RWPE2 (cell line): ENCODE results near the gene TBC1D20.
A peak's percentile ranks its signal among the peaks of the same experiment; 100 is the strongest.
"Not testable (repeated sequence)": the region's sequence is repeated elsewhere in the genome, so short reads cannot be mapped to it uniquely, and the experiment has no call there.

ENCODE experiments used
- ATAC-seq: fragments of 200-7000 bp; cut with Tn5 transposase; 3 replicates; pipeline ENCODE4 v1.9.1; 2021; ENCODE audit warnings: low read depth
- DNase-seq: peaks from one replicate; pipeline ENCODE4 v3.0.0-alpha.2; 2020; ENCODE audit warnings: low spot score
- H3K27ac ChIP-seq: fragments of 450-650 bp; 2 replicates; pipeline ENCODE4 v1.5.1; 2017; ENCODE audit warnings: mild to moderate bottlenecking; ENCODE audit not compliant: poor library complexity, severe bottlenecking
- H3K27me3 ChIP-seq: fragments of 250-450 bp; sonication (Bioruptor Pico); 2 replicates; pipeline ENCODE4 v1.5.1; 2021; ENCODE audit warnings: mild to moderate bottlenecking, moderate library complexity; ENCODE audit not compliant: insufficient read depth, poor library complexity, severe bottlenecking
- H3K36me3 ChIP-seq: fragments of 250-450 bp; sonication (Bioruptor Pico); 2 replicates; pipeline ENCODE4 v1.5.1; 2020; ENCODE audit warnings: low read depth, mild to moderate bottlenecking, moderate library complexity
- H3K4me1 ChIP-seq: fragments of 250-450 bp; sonication (Bioruptor Pico); 2 replicates; pipeline ENCODE4 v1.5.1; 2021; ENCODE audit warnings: mild to moderate bottlenecking, moderate library complexity; ENCODE audit not compliant: insufficient read depth, poor library complexity, severe bottlenecking
- H3K4me3 ChIP-seq: fragments of 250-450 bp; sonication (Bioruptor Pico); 2 replicates; pipeline ENCODE4 v1.5.1; 2021; ENCODE audit warnings: mild to moderate bottlenecking, moderate library complexity; ENCODE audit not compliant: severe bottlenecking
- H3K9me3 ChIP-seq: fragments of 250-450 bp; sonication (Bioruptor Pico); 2 replicates; pipeline ENCODE4 v1.5.1; 2021; ENCODE audit warnings: mild to moderate bottlenecking, moderate library complexity; ENCODE audit not compliant: severe bottlenecking
- CTCF ChIP-seq: fragments of 450-650 bp; IDR thresholded peaks from one replicate; pipeline ENCODE4 v1.5.1; 2017; ENCODE audit warnings: mild to moderate bottlenecking, moderate library complexity; ENCODE audit not compliant: poor library complexity, severe bottlenecking

The TBC1D20 gene

GRCh38 chr20:478949-479429 lies 16.7 kb upstream of the TBC1D20 start:
- Histone ChIP-seq H3K9me3 (no peaks in the 10 kb centered on the region), H3K36me3 (peaks cover 64% of the 10 kb centered on the region), H3K4me3 (no peak overlapping the region), H3K27me3 (no peaks in the 10 kb centered on the region), H3K4me1 (no peaks in the 10 kb centered on the region), H3K27ac (no peak overlapping the region)
- TF ChIP-seq CTCF = peak; percentile 88
- DNase-seq (no peak), ATAC-seq (peak; percentile 55)

GRCh38 chr20:478010-478948 lies 15.9 kb upstream of the TBC1D20 start:
- H3K27me3 ChIP-seq = no peaks in the 10 kb centered on the region
- no peak for ATAC-seq

GRCh38 chr20:476561-477249 lies 14.4 kb upstream of the TBC1D20 start:
- H3K4me1 ChIP-seq, H3K4me3 ChIP-seq, H3K9me3 ChIP-seq, DNase-seq, H3K27me3 ChIP-seq, H3K27ac ChIP-seq: not testable (repeated sequence)
- H3K36me3 ChIP-seq = peaks cover 41% of the 10 kb centered on the region
- ATAC-seq = peak; percentile 52; the same call in 2 of the 3 replicates

More at GRCh38 chr20:478010-478948, 15.9 kb upstream of the TBC1D20 start:
- H3K4me3 ChIP-seq = no peak overlapping the region
- DNase-seq = no peak
- H3K4me1 ChIP-seq = no peaks in the 10 kb centered on the region
- H3K9me3 ChIP-seq = no peaks in the 10 kb centered on the region
- no peak overlapping the region for H3K27ac ChIP-seq
- peaks cover 57% of the 10 kb centered on the region for H3K36me3 ChIP-seq
- TF ChIP-seq CTCF = no peak

DNA sequence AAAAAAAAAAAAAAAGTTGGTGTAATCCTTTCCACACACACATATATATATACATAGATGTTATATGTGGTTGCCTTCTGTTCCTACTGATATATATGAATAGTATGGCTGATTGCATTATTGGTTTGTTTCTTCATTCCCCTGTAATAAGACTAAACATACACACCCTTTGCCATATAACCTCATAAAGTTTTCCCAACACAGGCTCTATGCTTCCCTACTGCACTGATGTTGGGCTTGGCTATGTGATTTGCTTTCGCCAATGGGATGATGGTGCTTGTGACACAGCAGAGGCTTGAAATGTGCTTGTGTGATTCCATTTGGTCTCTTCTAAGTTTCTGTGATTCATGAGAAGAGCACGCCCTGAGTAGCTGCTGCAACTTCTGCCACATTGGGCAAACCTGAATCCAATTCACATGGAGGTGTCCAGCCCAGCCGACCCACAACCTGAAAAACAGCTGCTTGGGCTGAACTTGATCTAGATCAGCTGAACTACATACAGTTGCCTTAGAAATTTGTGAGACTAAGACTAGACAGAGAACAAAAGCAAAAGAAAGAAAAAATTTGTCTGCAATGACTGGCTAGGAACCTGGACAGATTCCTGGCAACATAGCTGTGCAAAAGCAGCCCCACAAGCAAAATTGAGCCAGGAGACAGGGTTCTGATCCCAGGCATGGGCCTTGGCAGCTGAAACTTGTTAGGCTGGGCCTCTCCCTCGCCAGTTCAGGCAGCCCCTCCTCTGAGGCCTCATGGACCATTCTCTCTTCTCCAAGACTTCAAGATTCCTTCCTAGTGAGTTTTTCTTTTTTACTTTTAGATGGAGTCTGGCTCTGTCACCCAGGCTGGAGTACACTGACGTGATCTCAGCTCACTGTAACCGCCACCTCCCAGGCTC lies 13.4 kb upstream of the TBC1D20 start:
- Histone ChIP-seq H3K36me3 (peaks cover 36% of the 10 kb centered on the region), H3K27ac (no peak overlapping the region), H3K4me1 (no peaks in the 10 kb centered on the region), H3K27me3 (no peaks in the 10 kb centered on the region), H3K9me3 (peaks cover 2% of the 10 kb centered on the region), H3K4me3 (no peak overlapping the region)
- no peak for TF ChIP-seq CTCF
- DNase-seq = no peak
- no peak for ATAC-seq

DNA sequence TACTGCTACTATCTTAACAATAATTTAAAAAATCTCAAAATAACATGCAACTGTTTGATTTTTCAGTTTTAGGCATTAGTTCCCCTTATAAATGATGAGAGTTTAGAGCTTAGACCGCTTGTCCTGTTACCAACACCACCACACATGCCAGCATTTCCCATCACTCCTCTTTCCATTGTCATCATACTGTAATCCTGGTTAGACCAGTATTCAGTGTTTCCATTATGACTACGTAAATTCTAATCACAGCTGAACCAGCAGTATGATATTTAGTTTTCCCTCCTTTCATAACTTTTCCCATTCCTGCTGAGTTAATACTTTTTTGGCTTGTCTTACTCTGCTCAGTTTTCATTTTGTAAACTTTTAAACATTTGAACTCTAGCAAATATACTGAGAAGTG lies 12.2 kb upstream of the TBC1D20 start:
- Histone ChIP-seq H3K36me3 (peaks cover 31% of the 10 kb centered on the region), H3K27me3 (no peaks in the 10 kb centered on the region), H3K9me3 (peaks cover 2% of the 10 kb centered on the region), H3K27ac (no peak overlapping the region), H3K4me3 (no peak overlapping the region), H3K4me1 (no peaks in the 10 kb centered on the region)
- ATAC-seq (no peak), DNase-seq (no peak)
- no peak for TF ChIP-seq CTCF
